Common myeloid progenitor, CD34-positive (primary cell): Measurements from ENCODE around the gene ATF6.

Experiments used
- CTCF ChIA-PET: fragments of 350-600 bp; sonication (Branson Sonifier 250); formaldehyde crosslinking; loops from one replicate; lab custom pipeline; 2021; ENCODE audit warnings: antibody characterized with exemption; lab: Charles Lee
- POLR2A ChIA-PET: fragments of 350-600 bp; sonication (Branson Sonifier 250); formaldehyde crosslinking; loops from one replicate; lab custom pipeline; 2021; ENCODE audit warnings: antibody characterized with exemption; lab: Charles Lee
- DNase-seq, 3 donors: peaks; one replicate each; pipeline versions ENCODE4 v3.0.0 to v3.0.0-alpha.2; 2013
- H3K27ac ChIP-seq, 2 experiments: 1 replicate in 1 of 2; 2 replicates in 1 of 2; pipeline ENCODE4 v1.7.0; 2013; ENCODE audit warnings: inconsistent platforms in 2 of 2, low read length in 2 of 2, mild to moderate bottlenecking in 2 of 2, low read depth in 1 of 2, moderate library complexity in 1 of 2; ENCODE audit not compliant: severe bottlenecking in 2 of 2, insufficient read depth in 1 of 2, poor library complexity in 1 of 2
- H3K27me3 ChIP-seq, 5 experiments: replicated peaks in 2 of 5; 1 replicate in 3 of 5; 2 replicates in 2 of 5; pipeline versions ENCODE4 v1.6.1 to v1.7.0; 2013; ENCODE audit warnings: low read length in 4 of 5, mild to moderate bottlenecking in 2 of 5, moderate library complexity in 2 of 5, inconsistent platforms in 1 of 5; ENCODE audit not compliant: insufficient read depth in 5 of 5, control insufficient read depth in 4 of 5
- H3K36me3 ChIP-seq, 4 experiments: 1 replicate in 2 of 4; 2 replicates in 2 of 4; pipeline versions ENCODE4 v1.6.1 to v1.7.0; 2013; ENCODE audit warnings: low read length in 3 of 4, control low read depth in 1 of 4, mild to moderate bottlenecking in 1 of 4; ENCODE audit not compliant: control insufficient read depth in 4 of 4, insufficient read depth in 4 of 4
- H3K4me1 ChIP-seq, 4 experiments: 1 replicate in 3 of 4; 2 replicates in 1 of 4; pipeline versions ENCODE4 v1.6.1 to v1.7.1; 2013; ENCODE audit warnings: low read length in 3 of 4, mild to moderate bottlenecking in 3 of 4, control low read depth in 1 of 4, inconsistent platforms in 1 of 4, moderate library complexity in 1 of 4; ENCODE audit not compliant: control insufficient read depth in 4 of 4, insufficient read depth in 4 of 4; ENCODE audit errors: control extremely low read depth in 1 of 4
- H3K4me3 ChIP-seq, 7 experiments: 1 replicate in 4 of 7; 2 replicates in 3 of 7; pipeline versions ENCODE4 v1.5.1 to v1.7.0; 2013; ENCODE audit warnings: mild to moderate bottlenecking in 7 of 7, low read length in 6 of 7, moderate library complexity in 6 of 7, inconsistent platforms in 2 of 7, low read depth in 2 of 7, control low read depth in 1 of 7; ENCODE audit not compliant: insufficient read depth in 4 of 7, control insufficient read depth in 1 of 7; ENCODE audit errors: extremely low read depth in 1 of 7
- H3K9me3 ChIP-seq, 5 experiments: 1 replicate in 4 of 5; 2 replicates in 1 of 5; pipeline versions ENCODE4 v1.6.1 to v1.7.1; 2013; ENCODE audit warnings: low read length in 4 of 5, mild to moderate bottlenecking in 2 of 5, inconsistent platforms in 1 of 5, low read depth in 1 of 5, moderate library complexity in 1 of 5; ENCODE audit not compliant: control insufficient read depth in 4 of 5, insufficient read depth in 2 of 5; ENCODE audit errors: control extremely low read depth in 1 of 5
- WGBS: methylation state at CpG from one replicate; pipeline ENCODE4 v1.1.5; 2013; ENCODE audit not compliant: insufficient coverage; 5-methylcytosine and 5-hydroxymethylcytosine counted together

ATF6 gene

GRCh38 chr1:161935264-161935663 is 169.1 kb downstream of the ATF6 start:
- Histone ChIP-seq H3K36me3 (peaks cover 2 to 4% (median 3%) of the 10 kb centered on the region in 4 experiments), H3K4me3 (no peak overlapping the region), H3K4me1 (peaks cover 11 to 26% (median 20%) of the 10 kb centered on the region in 4 experiments), H3K27ac (no peak overlapping the region), H3K27me3 (no peaks in the 10 kb centered on the region), H3K9me3 (no peaks in the 10 kb centered on the region)
- WGBS = no CpG with 5 or more reads among the region's 1 CpG
- ChIA-PET CTCF (interaction anchor here (1.1 kb wide), 1 partner anchor 18 kb away, joined by 3 read pairs; no protein-coding TSS in a partner anchor), POLR2A (no interaction called here)
- no peak for DNase-seq

- 100% methylated on average over 1 of the region's 2 CpGs for WGBS
- no peak for DNase-seq
These were observed 170.7 kb downstream of the ATF6 start for GRCh38 chr1:161936786-161937185.

GRCh38 chr1:161940866-161941591 is 174.9 kb downstream of the ATF6 start:
- Histone ChIP-seq H3K4me3 (no peak overlapping the region), H3K36me3 (peaks cover 5 to 24% (median 20%) of the 10 kb centered on the region in 4 experiments), H3K4me1 (no peaks in the 10 kb centered on the region), H3K27ac (no peak overlapping the region), H3K27me3 (no peaks in the 10 kb centered on the region), H3K9me3 (no peaks in the 10 kb centered on the region)
- no peak for DNase-seq
- ChIA-PET CTCF (interaction anchor here (1.2 kb wide), 1 partner anchor 12 kb away, joined by 4 read pairs; no protein-coding TSS in a partner anchor), POLR2A (no interaction called here)
- WGBS = 73% methylated on average over 3 of the region's 3 CpGs

More at GRCh38 chr1:161936786-161937185, 170.7 kb downstream of the ATF6 start:
- Histone ChIP-seq H3K27ac (no peak overlapping the region), H3K27me3 (no peaks in the 10 kb centered on the region), H3K9me3 (no peaks in the 10 kb centered on the region), H3K4me1 (peaks cover 11 to 26% (median 20%) of the 10 kb centered on the region in 4 experiments), H3K4me3 (no peak overlapping the region), H3K36me3 (peaks cover 2 to 9% (median 5%) of the 10 kb centered on the region in 4 experiments)
- ChIA-PET CTCF (no interaction called here), POLR2A (no interaction called here)

- CTCF ChIA-PET = interaction anchor here (1.2 kb wide), 1 partner anchor 13 kb away, joined by 4 read pairs; no protein-coding TSS in a partner anchor
- Histone ChIP-seq H3K4me3 (no peak overlapping the region), H3K9me3 (no peaks in the 10 kb centered on the region), H3K27ac (no peak overlapping the region), H3K4me1 (no peaks in the 10 kb centered on the region), H3K36me3 (peaks cover 5 to 25% (median 19%) of the 10 kb centered on the region in 4 experiments), H3K27me3 (no peaks in the 10 kb centered on the region)
- no peak for DNase-seq
- POLR2A ChIA-PET = no interaction called here
- 100% methylated on average over 1 of the region's 8 CpGs for WGBS
These were observed 175.8 kb downstream of the ATF6 start for GRCh38 chr1:161941726-161942436.

- POLR2A ChIA-PET = no interaction called here
- H3K9me3 ChIP-seq = no peaks in the 10 kb centered on the region
- H3K36me3 ChIP-seq = peaks cover 2 to 26% (median 19%) of the 10 kb centered on the region in 4 experiments
- no peak for DNase-seq
- H3K27ac ChIP-seq = no peak overlapping the region
- no peaks in the 10 kb centered on the region for H3K27me3 ChIP-seq
- CTCF ChIA-PET = interaction anchor here (0.6 kb wide), 1 partner anchor 35 kb away, joined by 4 read pairs; no protein-coding TSS in a partner anchor
- WGBS = no CpG with 5 or more reads among the region's 1 CpG
- peaks cover 0 to 3% (median 0%) of the 10 kb centered on the region in 4 experiments for H3K4me1 ChIP-seq
- H3K4me3 ChIP-seq = no peak overlapping the region
These were observed 177.6 kb downstream of the ATF6 start for GRCh38 chr1:161943737-161944136.

- POLR2A ChIA-PET = no interaction called here
- WGBS = no CpG with 5 or more reads among the region's 2 CpGs
These were observed 178.3 kb downstream of the ATF6 start for GRCh38 chr1:161944381-161944780.

More at GRCh38 chr1:161944381-161944780, 178.3 kb downstream of the ATF6 start:
- Histone ChIP-seq H3K4me1 (peaks cover 0 to 7% (median under 1%) of the 10 kb centered on the region in 4 experiments), H3K4me3 (no peak overlapping the region), H3K9me3 (no peaks in the 10 kb centered on the region), H3K27me3 (no peaks in the 10 kb centered on the region), H3K36me3 (peaks cover 2 to 31% (median 18%) of the 10 kb centered on the region in 4 experiments), H3K27ac (no peak overlapping the region)
- CTCF ChIA-PET = interaction anchor here (0.6 kb wide), 1 partner anchor 35 kb away, joined by 4 read pairs; no protein-coding TSS in a partner anchor
- DNase-seq = no peak
